HEK293T (cell line): ENCODE measurements around the gene ANGPTL7.

Source experiments
- ARNT ChIP-seq: fragments of 450-650 bp; IDR thresholded peaks from 2 replicates; pipeline ENCODE4 v1.6.1; 2017; ENCODE audit warnings: mild to moderate bottlenecking
- CTBP1 ChIP-seq: fragments of 450-650 bp; IDR thresholded peaks from 2 replicates; pipeline ENCODE4 v1.6.1; 2016; ENCODE audit warnings: borderline replicate concordance
- ELF4 ChIP-seq: fragments of 450-650 bp; IDR thresholded peaks from 2 replicates; pipeline ENCODE4 v1.6.1; 2017; ENCODE audit warnings: antibody characterized with exemption
- FOXK2 ChIP-seq: fragments of 450-650 bp; IDR thresholded peaks from 2 replicates; pipeline ENCODE4 v1.6.1; 2016; ENCODE audit warnings: mild to moderate bottlenecking
- HDGF ChIP-seq: fragments of 450-650 bp; IDR thresholded peaks from 2 replicates; pipeline ENCODE4 v1.6.1; 2017; ENCODE audit warnings: antibody characterized with exemption, borderline replicate concordance
- PKNOX1 ChIP-seq: fragments of 450-650 bp; IDR thresholded peaks from 2 replicates; pipeline ENCODE4 v1.6.1; 2016
- SUZ12 ChIP-seq: fragments of 450-650 bp; IDR thresholded peaks from 2 replicates; pipeline ENCODE4 v1.6.1; 2016; ENCODE audit warnings: mild to moderate bottlenecking

- no peak for TF ChIP-seq ELF4
- TF ChIP-seq PKNOX1: no peak
- no peak for TF ChIP-seq SUZ12
- TF ChIP-seq ARNT: no peak
- no peak for TF ChIP-seq HDGF
- TF ChIP-seq CTBP1: no peak
- TF ChIP-seq FOXK2: no peak
Measured at GRCh38 chr1:11194407-11195176, 5.4 kb downstream of the ANGPTL7 start.
